GM18867 (cell line): ENCODE results near the gene CYP4F22.
"Not testable (repeated sequence)": the region's sequence is repeated elsewhere in the genome, so short reads cannot be mapped to it uniquely, and the experiment has no call there.

ENCODE experiments used
- ATAC-seq: cut with Tn5 transposase; IDR thresholded peaks from one replicate; pipeline ENCODE4 v1.9.1; 2021; ENCODE audit warnings: mild to moderate bottlenecking, moderate library complexity; ENCODE audit not compliant: unreplicated experiment

The CYP4F22 gene

GRCh38 chr19:15564534-15565168 is 56.3 kb downstream of the CYP4F22 start:
- no peak for ATAC-seq

- ATAC-seq: no peak
Measured at GRCh38 chr19:15570420-15570819, 62.1 kb downstream of the CYP4F22 start.

GRCh38 chr19:15575406-15575805 is 67.1 kb downstream of the CYP4F22 start:
- no peak for ATAC-seq

GRCh38 chr19:15576526-15577156 is 68.3 kb downstream of the CYP4F22 start:
- ATAC-seq: no peak

- no peak for ATAC-seq
Measured at GRCh38 chr19:15577184-15577771, 69.0 kb downstream of the CYP4F22 start.

- no peak for ATAC-seq
Measured at GRCh38 chr19:15583346-15583745, 75.0 kb downstream of the CYP4F22 start.

GRCh38 chr19:15584095-15584494 is 75.8 kb downstream of the CYP4F22 start:
- no peak for ATAC-seq

- no peak for ATAC-seq
Measured at GRCh38 chr19:15584541-15585115, 76.3 kb downstream of the CYP4F22 start.

GRCh38 chr19:15587663-15588062 is 79.3 kb downstream of the CYP4F22 start:
- ATAC-seq: no peak

- no peak for ATAC-seq
Measured at GRCh38 chr19:15588265-15588664, 79.9 kb downstream of the CYP4F22 start.

- ATAC-seq: no peak
Measured at GRCh38 chr19:15589760-15590451, 81.6 kb downstream of the CYP4F22 start.

GRCh38 chr19:15591796-15592195 is 83.5 kb downstream of the CYP4F22 start:
- ATAC-seq: no peak

GRCh38 chr19:15592506-15592905 is 84.2 kb downstream of the CYP4F22 start:
- ATAC-seq: not testable (repeated sequence)

GRCh38 chr19:15593766-15594165 is 85.4 kb downstream of the CYP4F22 start:
- ATAC-seq: not testable (repeated sequence)

- no peak for ATAC-seq
Measured at GRCh38 chr19:15595069-15595468, 86.7 kb downstream of the CYP4F22 start.
